HL-60/S4 (cell line): ENCODE results near the gene IPMK.
"Not testable (repeated sequence)": the region's sequence is repeated elsewhere in the genome, so short reads cannot be mapped to it uniquely, and the experiment has no call there.

Source experiments
- in situ Hi-C: fragments of 300-500 bp; cut with MboI; formaldehyde crosslinking; loops from 2 replicates; pipeline ENCODE4 v1.14.3; 2022; ENCODE audit warnings: low sequenced_read_pairs

Gene IPMK

GRCh38 chr10:58229856-58230255, 37.8 kb downstream of the IPMK start:
- in situ Hi-C loops: not testable (repeated sequence)

- in situ Hi-C loops: no loop called here
These were observed 42.0 kb downstream of the IPMK start for GRCh38 chr10:58225654-58226053.

GRCh38 chr10:58220769-58221451, 46.8 kb downstream of the IPMK start:
- in situ Hi-C loops: no loop called here

- in situ Hi-C loops: no loop called here
These were observed 47.8 kb downstream of the IPMK start for GRCh38 chr10:58219875-58220274.

- in situ Hi-C loops: no loop called here
These were observed 50.1 kb downstream of the IPMK start for GRCh38 chr10:58217612-58218011.

GRCh38 chr10:58212622-58213021, 55.1 kb downstream of the IPMK start:
- in situ Hi-C loops: no loop called here

GRCh38 chr10:58210160-58210559, 57.5 kb downstream of the IPMK start:
- in situ Hi-C loops: no loop called here

GRCh38 chr10:58209669-58210068, 58.0 kb downstream of the IPMK start:
- in situ Hi-C loops: no loop called here

- in situ Hi-C loops: no loop called here
These were observed 61.4 kb downstream of the IPMK start for GRCh38 chr10:58206251-58206650.

GRCh38 chr10:58201704-58202103, 66.0 kb downstream of the IPMK start:
- in situ Hi-C loops: no loop called here

GRCh38 chr10:58189269-58189668, 78.4 kb downstream of the IPMK start:
- in situ Hi-C loops: loop anchor here (10.0 kb wide), 1 partner anchor 96 kb away; no protein-coding TSS in a partner anchor

GRCh38 chr10:58184120-58184670, 83.5 kb downstream of the IPMK start:
- in situ Hi-C loops: loop anchor here (10.0 kb wide), 1 partner anchor 101 kb away; no protein-coding TSS in a partner anchor

GRCh38 chr10:58180666-58181065, 87.0 kb downstream of the IPMK start:
- in situ Hi-C loops: loop anchor here (10.0 kb wide), 1 partner anchor 104 kb away; no protein-coding TSS in a partner anchor

GRCh38 chr10:58179238-58179637, 88.5 kb downstream of the IPMK start:
- in situ Hi-C loops: no loop called here

- in situ Hi-C loops: no loop called here
These were observed 88.9 kb downstream of the IPMK start for GRCh38 chr10:58178811-58179210.

GRCh38 chr10:58177362-58177947, 90.2 kb downstream of the IPMK start:
- in situ Hi-C loops: no loop called here

- in situ Hi-C loops: no loop called here
These were observed 91.4 kb downstream of the IPMK start for GRCh38 chr10:58175990-58176900.

GRCh38 chr10:58174831-58175230, 92.9 kb downstream of the IPMK start:
- in situ Hi-C loops: no loop called here

GRCh38 chr10:58173391-58173790, 94.3 kb downstream of the IPMK start:
- in situ Hi-C loops: no loop called here

- in situ Hi-C loops: no loop called here
These were observed 96.5 kb downstream of the IPMK start for GRCh38 chr10:58171146-58171545.

GRCh38 chr10:58164517-58164916, 103.2 kb downstream of the IPMK start:
- in situ Hi-C loops: no loop called here
